Activated CD4-positive, alpha-beta T cell treated with anti-CD3 and anti-CD28 coated beads, Interleukin-2, amount 10 ng/mL, durations not matched to agents 24 days and 14 days (primary cell): ENCODE results near the gene DNAJC6. TPM values are rescaled to one million over a fixed set of nuclear protein-coding genes. Genes with fewer than 3 reads are reported as not detected.
A peak's percentile ranks its signal among the peaks of the same experiment; 100 is the strongest.

ENCODE experiments used
- DNase-seq: peaks from one replicate; pipeline ENCODE4 v3.0.0; 2022
- H3K27ac Mint-ChIP-seq: one replicate; pipeline ENCODE4 v1.8.0; 2022; ENCODE audit warnings: mild to moderate bottlenecking, mixed read lengths
- H3K27me3 Mint-ChIP-seq: one replicate; pipeline ENCODE4 v1.8.0; 2022; ENCODE audit warnings: mixed read lengths
- H3K36me3 Mint-ChIP-seq: one replicate; pipeline ENCODE4 v1.8.0; 2022; ENCODE audit warnings: low read depth, mild to moderate bottlenecking, mixed read lengths
- H3K4me1 Mint-ChIP-seq: one replicate; pipeline ENCODE4 v1.8.0; 2021; ENCODE audit warnings: mixed read lengths
- H3K4me3 Mint-ChIP-seq: one replicate; pipeline ENCODE4 v1.8.0; 2022; ENCODE audit warnings: mild to moderate bottlenecking, moderate library complexity, mixed read lengths
- H3K9me3 Mint-ChIP-seq: one replicate; pipeline ENCODE4 v1.8.0; 2021; ENCODE audit warnings: mixed read lengths
- intact Hi-C: fragments of 100-400 bp; cut with micrococcal nuclease; formaldehyde crosslinking; loops from one replicate; pipeline ENCODE4 v1.15.1; 2023
- total RNA-seq: library from RNA; stranded (reverse); gene quantifications from 2 replicates; pipeline ENCODE4 v1.2.3, GENCODE V29; 2022

DNAJC6 gene
- total RNA-seq, 1 donor from 2014 or later = 2.8 TPM

DNA sequence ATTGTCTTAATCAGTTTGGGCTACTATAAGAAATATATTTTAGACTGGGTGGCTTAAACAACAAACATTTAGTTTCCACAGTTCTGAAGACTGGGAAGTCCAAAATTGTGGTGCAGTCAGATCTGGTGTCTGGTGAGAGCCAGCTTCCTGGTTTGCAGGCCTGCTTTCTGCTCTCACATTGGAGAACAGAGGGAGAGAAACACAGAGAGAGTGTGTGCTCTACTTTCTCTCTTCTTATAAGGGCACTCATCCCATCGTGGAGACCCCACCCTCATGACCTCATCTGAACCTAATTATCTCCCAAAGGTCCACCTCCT lies 115.2 kb downstream of the DNAJC6 start:
- intact Hi-C loops = loop anchor here (5.0 to 10.0 kb wide), 3 partner anchors 357 to 1830 kb away; partner anchors contain the start of genes DNAI4, MIER1 and PGM1
- no peak for DNase-seq
- no peak overlapping the region for H3K27ac Mint-ChIP-seq
- no peaks in the 10 kb centered on the region for H3K9me3 Mint-ChIP-seq
- H3K27me3 Mint-ChIP-seq = no peaks in the 10 kb centered on the region
- H3K4me1 Mint-ChIP-seq = peaks cover 17% of the 10 kb centered on the region
- H3K36me3 Mint-ChIP-seq = peaks cover 31% of the 10 kb centered on the region
- H3K4me3 Mint-ChIP-seq = no peak overlapping the region

DNA sequence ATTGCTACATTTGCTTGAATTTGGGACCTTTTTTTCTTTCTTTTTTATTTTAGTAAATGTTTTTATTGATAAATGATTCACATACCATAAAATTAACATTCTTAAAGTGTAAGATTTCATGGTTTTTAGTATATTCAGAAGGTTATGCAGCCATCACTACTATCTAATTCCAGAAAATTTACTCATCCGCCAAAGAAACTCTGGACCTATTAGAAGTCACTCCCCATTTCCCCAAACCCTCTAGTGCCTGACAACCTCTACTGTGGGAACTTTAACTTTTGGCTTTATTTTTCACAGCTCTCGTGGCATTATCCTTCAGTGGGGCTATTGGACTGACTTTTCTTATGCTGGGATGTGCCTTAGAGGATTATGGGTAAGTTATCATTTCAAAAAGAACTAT lies 115.7 kb downstream of the DNAJC6 start:
- no peaks in the 10 kb centered on the region for H3K9me3 Mint-ChIP-seq
- H3K4me1 Mint-ChIP-seq = peaks cover 17% of the 10 kb centered on the region
- intact Hi-C loops = loop anchor here (10.0 kb wide), 2 partner anchors 1500 to 1830 kb away; partner anchors contain the start of genes DNAI4, MIER1 and PGM1
- DNase-seq = no peak
- peaks cover 31% of the 10 kb centered on the region for H3K36me3 Mint-ChIP-seq
- no peak overlapping the region for H3K27ac Mint-ChIP-seq
- no peak overlapping the region for H3K4me3 Mint-ChIP-seq
- no peaks in the 10 kb centered on the region for H3K27me3 Mint-ChIP-seq

DNA sequence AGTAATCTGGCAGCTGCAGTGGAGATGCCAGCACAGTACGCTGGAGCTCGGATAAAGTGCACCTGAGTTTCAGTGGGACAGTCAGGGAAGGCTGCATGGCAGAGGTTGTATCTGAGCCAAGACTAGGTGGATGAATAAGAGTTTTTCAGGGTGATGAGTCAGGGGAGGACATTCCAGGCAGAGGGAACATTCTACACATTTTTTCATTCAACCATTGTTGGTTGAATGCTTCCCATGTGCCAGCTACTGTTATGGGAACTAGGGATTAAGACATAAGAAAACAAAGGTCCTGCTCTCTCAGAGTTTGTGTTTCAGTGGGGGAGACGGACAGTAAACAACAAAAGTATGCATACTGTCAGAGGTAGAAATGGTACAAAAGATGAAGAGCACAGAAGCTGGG lies 116.4 kb downstream of the DNAJC6 start:
- no peak overlapping the region for H3K27ac Mint-ChIP-seq
- no peak for DNase-seq
- H3K9me3 Mint-ChIP-seq = no peaks in the 10 kb centered on the region
- intact Hi-C loops = loop anchor here (10.0 kb wide), 2 partner anchors 1499 to 1831 kb away; partner anchors contain the start of genes DNAI4, MIER1 and PGM1
- no peaks in the 10 kb centered on the region for H3K27me3 Mint-ChIP-seq
- H3K36me3 Mint-ChIP-seq = peaks cover 31% of the 10 kb centered on the region
- H3K4me1 Mint-ChIP-seq = peaks cover 18% of the 10 kb centered on the region
- no peak overlapping the region for H3K4me3 Mint-ChIP-seq

DNA sequence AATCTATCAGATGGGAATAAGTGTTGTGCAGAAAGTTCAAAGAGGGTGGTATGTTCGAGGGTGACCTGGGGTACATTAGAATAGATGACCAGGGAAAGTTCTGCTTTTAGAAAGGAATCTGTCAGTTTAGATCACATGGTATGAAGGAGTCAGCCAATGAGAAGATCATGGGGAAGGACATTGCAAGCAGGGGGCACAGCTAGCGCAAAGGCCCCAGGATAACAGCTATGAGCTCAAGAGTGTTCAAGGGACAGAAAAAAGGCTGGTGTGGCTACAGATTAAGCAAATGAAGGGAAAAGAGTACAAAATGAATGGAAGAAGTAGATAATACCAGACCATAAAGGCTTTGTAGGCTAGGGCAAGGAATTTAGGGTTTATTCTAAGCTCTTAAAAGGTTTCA lies 119.7 kb downstream of the DNAJC6 start:
- intact Hi-C loops = loop anchor here (10.0 kb wide), 2 partner anchors 1496 to 1834 kb away; partner anchors contain the start of genes DNAI4, MIER1 and PGM1
- Mint-ChIP-seq H3K4me3 (no peak overlapping the region), H3K4me1 (peaks cover 20% of the 10 kb centered on the region), H3K9me3 (no peaks in the 10 kb centered on the region), H3K27me3 (no peaks in the 10 kb centered on the region), H3K27ac (no peak overlapping the region), H3K36me3 (peaks cover 30% of the 10 kb centered on the region)
- DNase-seq = no peak

GRCh38 chr1:65429806-65430205 lies 120.5 kb downstream of the DNAJC6 start:
- H3K36me3 Mint-ChIP-seq = peaks cover 32% of the 10 kb centered on the region

DNA sequence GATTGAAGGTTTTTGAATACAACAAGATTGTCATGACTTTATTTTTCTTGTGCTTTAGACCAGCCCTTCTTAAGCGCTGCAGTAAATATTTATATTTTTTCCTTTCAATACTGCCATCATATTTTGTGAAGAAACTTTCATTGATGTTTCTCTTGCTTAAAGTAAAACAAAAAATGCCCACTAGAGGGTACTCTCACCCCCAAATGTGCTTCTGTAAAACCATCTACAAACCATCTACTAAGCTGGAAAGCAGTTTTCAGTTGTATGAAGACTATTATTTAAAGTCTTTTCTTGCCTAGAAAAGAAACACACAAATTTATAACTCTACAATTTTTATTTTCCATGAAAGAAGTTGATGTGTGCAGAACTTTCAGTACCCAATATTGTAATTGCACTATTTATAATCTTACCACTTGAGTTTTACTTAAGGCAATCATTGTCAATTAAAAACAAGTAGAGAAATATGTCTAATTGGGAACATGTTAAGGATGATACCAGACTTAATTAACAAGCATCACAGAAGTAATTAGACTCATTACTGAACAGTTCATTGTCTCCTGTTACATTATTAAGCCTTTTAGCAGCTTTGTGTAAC lies 121.9 kb downstream of the DNAJC6 start:
- Mint-ChIP-seq H3K9me3 (no peaks in the 10 kb centered on the region), H3K27ac (no peak overlapping the region), H3K4me1 (peaks cover 14% of the 10 kb centered on the region), H3K4me3 (no peak overlapping the region), H3K27me3 (no peaks in the 10 kb centered on the region), H3K36me3 (peaks cover 23% of the 10 kb centered on the region)
- DNase-seq = peak; percentile 64
- intact Hi-C loops = loop anchor here (2.0 to 5.0 kb wide), 3 partner anchors 39 to 812 kb away; no protein-coding TSS in a partner anchor

More at GRCh38 chr1:65429806-65430205, 120.5 kb downstream of the DNAJC6 start:
- no peaks in the 10 kb centered on the region for H3K27me3 Mint-ChIP-seq
- DNase-seq = no peak
- no peak overlapping the region for H3K27ac Mint-ChIP-seq
- no peaks in the 10 kb centered on the region for H3K9me3 Mint-ChIP-seq
- intact Hi-C loops = loop anchor here (2.0 to 10.0 kb wide), 5 partner anchors 38 to 1835 kb away; partner anchors contain the start of genes DNAI4, MIER1 and PGM1
- H3K4me3 Mint-ChIP-seq = no peak overlapping the region
- H3K4me1 Mint-ChIP-seq = peaks cover 14% of the 10 kb centered on the region

GRCh38 chr1:65432918-65433317 lies 123.6 kb downstream of the DNAJC6 start:
- DNase-seq = no peak
- intact Hi-C loops = loop anchor here (5.0 kb wide), 1 partner anchor 41 kb away; no protein-coding TSS in a partner anchor
- Mint-ChIP-seq H3K36me3 (peaks cover 17% of the 10 kb centered on the region), H3K27ac (no peak overlapping the region), H3K4me1 (peaks cover 16% of the 10 kb centered on the region), H3K9me3 (no peaks in the 10 kb centered on the region), H3K4me3 (no peak overlapping the region), H3K27me3 (no peaks in the 10 kb centered on the region)

DNA sequence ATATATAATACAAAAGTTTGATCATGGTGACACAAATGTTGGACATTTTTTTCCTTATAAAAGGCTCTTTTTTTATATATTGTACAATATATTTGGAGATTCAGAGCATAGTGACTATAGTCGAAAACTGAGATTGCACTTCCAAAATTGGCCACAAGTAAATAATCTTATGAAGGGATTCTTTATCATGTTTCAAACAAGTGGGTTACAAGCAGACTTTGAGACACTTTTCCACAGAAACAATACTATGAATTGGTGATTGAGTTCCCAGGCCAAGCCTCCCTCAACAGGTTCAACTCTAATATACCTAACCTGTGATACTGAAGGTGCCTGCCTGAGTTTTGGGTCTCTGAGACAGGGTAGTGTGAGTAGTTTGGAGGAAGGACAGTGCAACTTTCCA lies 124.9 kb downstream of the DNAJC6 start:
- Mint-ChIP-seq H3K4me1 (peaks cover 13% of the 10 kb centered on the region), H3K4me3 (no peak overlapping the region), H3K27ac (no peak overlapping the region), H3K9me3 (no peaks in the 10 kb centered on the region), H3K27me3 (no peaks in the 10 kb centered on the region), H3K36me3 (peaks cover 9% of the 10 kb centered on the region)
- intact Hi-C loops = loop anchor here (5.0 kb wide), 1 partner anchor 42 kb away; no protein-coding TSS in a partner anchor
- DNase-seq = no peak

DNA sequence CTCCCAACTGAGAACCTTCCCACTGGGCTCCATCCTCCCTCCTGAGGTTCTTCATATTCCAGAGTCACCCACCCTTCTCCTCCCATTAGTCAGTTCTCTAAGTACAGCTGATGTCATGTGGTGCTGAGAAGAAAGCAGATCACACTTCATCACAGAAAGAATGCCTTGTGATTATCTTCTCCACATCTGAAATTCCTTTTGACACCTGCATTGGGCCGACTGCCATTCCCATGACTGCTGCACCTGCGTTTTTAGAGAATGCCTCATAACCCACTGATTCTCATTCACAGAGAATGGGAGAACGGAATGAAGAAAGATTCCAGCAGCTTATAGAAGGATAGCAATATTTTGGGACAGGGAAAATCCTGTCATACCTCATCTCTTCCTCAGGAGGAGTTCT lies 125.4 kb downstream of the DNAJC6 start:
- H3K4me1 Mint-ChIP-seq = peaks cover 12% of the 10 kb centered on the region
- H3K27me3 Mint-ChIP-seq = no peaks in the 10 kb centered on the region
- intact Hi-C loops = loop anchor here (5.0 kb wide), 1 partner anchor 42 kb away; no protein-coding TSS in a partner anchor
- no peaks in the 10 kb centered on the region for H3K9me3 Mint-ChIP-seq
- DNase-seq = no peak
- peaks cover 9% of the 10 kb centered on the region for H3K36me3 Mint-ChIP-seq
- no peak overlapping the region for H3K4me3 Mint-ChIP-seq
- H3K27ac Mint-ChIP-seq = no peak overlapping the region

- no peak overlapping the region for H3K27ac Mint-ChIP-seq
- DNase-seq = no peak
- intact Hi-C loops = no loop called here
- peaks cover 9% of the 10 kb centered on the region for H3K36me3 Mint-ChIP-seq
- H3K9me3 Mint-ChIP-seq = no peaks in the 10 kb centered on the region
- peaks cover 9% of the 10 kb centered on the region for H3K4me1 Mint-ChIP-seq
- H3K4me3 Mint-ChIP-seq = no peak overlapping the region
- peaks cover 2% of the 10 kb centered on the region for H3K27me3 Mint-ChIP-seq
Measured at GRCh38 chr1:65435987-65436386, 126.6 kb downstream of the DNAJC6 start.

- Mint-ChIP-seq H3K27ac (no peak overlapping the region), H3K9me3 (no peaks in the 10 kb centered on the region), H3K4me1 (peaks cover 2% of the 10 kb centered on the region), H3K4me3 (no peak overlapping the region), H3K27me3 (peaks cover 2% of the 10 kb centered on the region), H3K36me3 (peaks cover 9% of the 10 kb centered on the region)
- intact Hi-C loops = no loop called here
- DNase-seq = no peak
Measured at GRCh38 chr1:65437616-65438015, 128.3 kb downstream of the DNAJC6 start.

DNA sequence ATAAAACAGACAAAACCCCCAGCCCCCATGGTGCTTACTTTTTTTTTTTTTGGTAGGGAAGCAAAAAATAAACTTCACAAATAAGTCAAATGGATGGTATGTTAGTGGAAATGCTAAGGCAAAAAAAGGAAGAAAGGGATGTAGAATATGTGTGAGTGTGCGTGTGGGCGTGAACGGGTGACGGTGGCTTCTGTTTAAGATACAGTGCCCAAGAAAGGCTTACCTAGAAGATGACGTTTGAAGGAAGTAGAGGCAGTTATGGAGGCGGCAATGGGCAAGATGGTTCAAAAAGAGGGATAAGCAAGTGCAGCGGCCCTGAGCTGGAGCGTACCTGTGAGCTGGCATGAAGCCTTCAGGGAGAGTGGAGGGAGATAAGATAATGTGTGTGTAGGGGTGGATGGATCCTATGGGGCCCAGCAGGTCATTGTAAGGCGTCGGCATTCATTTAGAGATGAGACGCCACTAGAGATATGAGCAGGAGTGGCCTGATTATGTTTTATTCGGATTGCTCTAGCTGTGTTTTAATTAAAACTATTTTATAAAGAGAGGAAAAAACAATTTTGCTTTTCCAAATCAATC lies 131.1 kb downstream of the DNAJC6 start:
- H3K4me3 Mint-ChIP-seq = no peak overlapping the region
- H3K27ac Mint-ChIP-seq = no peak overlapping the region
- H3K9me3 Mint-ChIP-seq = no peaks in the 10 kb centered on the region
- no peak for DNase-seq
- peaks cover 2% of the 10 kb centered on the region for H3K4me1 Mint-ChIP-seq
- intact Hi-C loops = no loop called here
- peaks cover 3% of the 10 kb centered on the region for H3K36me3 Mint-ChIP-seq
- peaks cover 2% of the 10 kb centered on the region for H3K27me3 Mint-ChIP-seq

DNA sequence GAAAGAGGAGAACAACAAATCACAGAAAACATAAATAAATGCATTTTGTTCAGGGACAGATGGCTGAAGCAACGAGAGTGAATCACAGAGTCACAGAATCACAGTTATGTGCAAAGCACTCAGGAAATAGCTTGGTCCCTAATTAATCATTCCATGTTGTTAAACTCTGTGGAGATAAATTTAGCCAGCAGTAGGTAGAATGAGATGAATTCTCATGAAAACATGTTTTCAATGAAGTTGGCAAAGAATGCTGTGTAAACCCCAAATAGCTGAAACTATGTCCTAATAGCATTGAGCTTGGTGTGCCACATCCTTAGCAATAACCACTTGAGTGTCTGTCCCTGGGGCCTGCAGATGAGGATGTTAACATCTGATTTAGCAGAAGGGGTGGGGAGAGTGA lies 131.6 kb downstream of the DNAJC6 start:
- peaks cover 3% of the 10 kb centered on the region for H3K36me3 Mint-ChIP-seq
- intact Hi-C loops = no loop called here
- peaks cover 2% of the 10 kb centered on the region for H3K4me1 Mint-ChIP-seq
- H3K27me3 Mint-ChIP-seq = peaks cover 4% of the 10 kb centered on the region
- no peak overlapping the region for H3K27ac Mint-ChIP-seq
- no peaks in the 10 kb centered on the region for H3K9me3 Mint-ChIP-seq
- no peak overlapping the region for H3K4me3 Mint-ChIP-seq
- DNase-seq = no peak

GRCh38 chr1:65441464-65441863 lies 132.1 kb downstream of the DNAJC6 start:
- intact Hi-C loops = no loop called here
- no peaks in the 10 kb centered on the region for H3K9me3 Mint-ChIP-seq
- H3K27me3 Mint-ChIP-seq = peaks cover 5% of the 10 kb centered on the region
- no peaks in the 10 kb centered on the region for H3K36me3 Mint-ChIP-seq
- no peak for DNase-seq
- H3K4me1 Mint-ChIP-seq = peaks cover 2% of the 10 kb centered on the region
- H3K4me3 Mint-ChIP-seq = no peak overlapping the region
- no peak overlapping the region for H3K27ac Mint-ChIP-seq
